Ascending aorta (tissue), 2 donors: ENCODE measurements around the gene AP5Z1. TPM values are rescaled to one million over a fixed set of nuclear protein-coding genes. Genes with fewer than 3 reads are reported as not detected.

Experiments
- DNase-seq, 2 donors: peaks; one replicate each; pipeline ENCODE4 v3.0.0-alpha.2; 2019; ENCODE audit warnings: low spot score in 2 of 2
- H3K27ac ChIP-seq, 2 donors: fragments of 200-600 bp; sonication (generic); one replicate each; pipeline ENCODE4 v1.5.1; 2016 to 2017; ENCODE audit warnings: mild to moderate bottlenecking in 1 of 2
- H3K27me3 ChIP-seq: fragments of 200-600 bp; sonication (generic); one replicate; pipeline ENCODE4 v1.5.1; 2017
- H3K36me3 ChIP-seq, 2 donors: fragments of 200-600 bp; sonication (generic); one replicate each; pipeline ENCODE4 v1.5.1; 2016
- H3K4me1 ChIP-seq, 2 donors: fragments of 200-600 bp; sonication (generic); one replicate each; pipeline ENCODE4 v1.5.1; 2016 to 2017; ENCODE audit warnings: mild to moderate bottlenecking in 1 of 2
- H3K4me3 ChIP-seq, 2 donors: fragments of 200-600 bp; sonication (generic); one replicate each; pipeline ENCODE4 v1.5.1; 2016 to 2017; ENCODE audit warnings: mild to moderate bottlenecking in 1 of 2
- H3K9me3 ChIP-seq, 2 donors: fragments of 200-600 bp; sonication (generic); one replicate each; pipeline ENCODE4 v1.5.1; 2016
- CTCF ChIP-seq, 3 experiments: fragments of 200-600 bp in 2 of 3; fragments of 450-650 bp in 1 of 3; sonication (generic) in 2 of 3; IDR thresholded peaks; one replicate each; pipeline ENCODE4 v1.5.1; 2016 to 2019; ENCODE audit warnings: antibody characterized with exemption in 3 of 3, mild to moderate bottlenecking in 1 of 3, moderate library complexity in 1 of 3
- intact Hi-C: fragments of 100-400 bp; cut with DNase I; formaldehyde crosslinking; loops from one replicate; pipeline ENCODE4 v1.15.1; 2023
- total RNA-seq: library from RNA; depleted of rRNA; stranded (reverse); fragments of >200 nt; gene quantifications from one replicate; pipeline ENCODE4 v1.1.0, GENCODE V29; 2016

Gene AP5Z1
- total RNA-seq, 1 donor from 2014 or later = 115 TPM

GRCh38 chr7:4749798-4750197, 25.6 kb upstream of the AP5Z1 start:
- no peaks in the 10 kb centered on the region for H3K9me3 ChIP-seq
- H3K27me3 ChIP-seq = no peaks in the 10 kb centered on the region
- peaks cover 3 to 33% of the 10 kb centered on the region in 2 donors for H3K4me1 ChIP-seq
- no peak for TF ChIP-seq CTCF (IDR thresholded peaks at IDR 0.05)
- H3K4me3 ChIP-seq = no peak overlapping the region
- no peak for DNase-seq
- peaks cover 6 to 20% of the 10 kb centered on the region in 2 donors for H3K36me3 ChIP-seq
- intact Hi-C loops = loop anchor here (10.0 kb wide), 1 partner anchor 1885 kb away; no protein-coding TSS in a partner anchor
- peak overlapping the region; percentile 81 to 94 for H3K27ac ChIP-seq

GRCh38 chr7:4751398-4751947, 23.9 kb upstream of the AP5Z1 start:
- H3K27ac ChIP-seq = peak overlapping the region; percentile 66 to 68
- no peaks in the 10 kb centered on the region for H3K9me3 ChIP-seq
- peaks cover 23 to 36% of the 10 kb centered on the region in 2 donors for H3K36me3 ChIP-seq
- intact Hi-C loops = no loop called here
- TF ChIP-seq CTCF (IDR thresholded peaks at IDR 0.05) = no peak
- peak overlapping the region in 1 of 2 donors; percentile 19 for H3K4me3 ChIP-seq
- peaks cover 2 to 25% of the 10 kb centered on the region in 2 donors for H3K4me1 ChIP-seq
- DNase-seq = no peak
- no peaks in the 10 kb centered on the region for H3K27me3 ChIP-seq

GRCh38 chr7:4753598-4754432, 21.6 kb upstream of the AP5Z1 start:
- H3K4me3 ChIP-seq = no peak overlapping the region
- H3K9me3 ChIP-seq = no peaks in the 10 kb centered on the region
- TF ChIP-seq CTCF (IDR thresholded peaks at IDR 0.05) = peak; percentile 73 to 90 (median 81)
- H3K27ac ChIP-seq = peak overlapping the region in 1 of 2 donors; percentile 4
- DNase-seq = peak in 1 of 2 donors; percentile 86
- H3K27me3 ChIP-seq = no peaks in the 10 kb centered on the region
- intact Hi-C loops = no loop called here
- peaks cover 0 to 13% of the 10 kb centered on the region in 2 donors for H3K4me1 ChIP-seq
- H3K36me3 ChIP-seq = peaks cover 45 to 48% of the 10 kb centered on the region in 2 donors

DNA sequence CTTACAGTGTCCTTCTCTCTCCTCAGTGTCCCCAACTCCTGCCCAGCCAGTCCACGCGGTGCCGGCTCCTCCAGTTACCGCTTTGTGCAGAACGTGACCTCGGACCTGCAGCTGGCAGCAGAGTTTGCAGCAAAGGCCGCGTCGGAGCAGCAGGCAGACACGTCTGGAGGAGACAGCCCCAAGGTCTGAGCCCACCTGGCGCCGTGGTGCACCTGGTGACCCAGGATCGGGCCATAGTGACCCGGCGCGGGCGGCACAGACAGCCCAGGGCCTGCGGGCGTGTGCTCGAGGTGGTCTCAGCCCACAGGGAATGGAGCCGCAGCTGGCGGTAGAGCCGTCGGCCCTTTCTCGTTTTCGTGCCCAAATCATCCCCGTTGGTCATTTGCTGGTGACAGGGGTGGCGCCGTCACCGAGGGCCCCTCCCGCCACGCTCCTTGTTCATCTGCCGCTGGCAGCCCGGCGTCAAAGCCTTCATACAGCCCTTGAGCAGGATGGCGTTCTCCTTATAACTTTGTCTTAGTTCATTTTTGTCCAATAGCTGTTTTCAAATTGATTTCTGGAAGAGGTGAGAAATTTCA, 20.9 kb upstream of the AP5Z1 start:
- Histone ChIP-seq H3K36me3 (peaks cover 52 to 54% of the 10 kb centered on the region in 2 donors), H3K9me3 (no peaks in the 10 kb centered on the region), H3K27me3 (no peaks in the 10 kb centered on the region), H3K4me1 (peaks cover 0 to 12% of the 10 kb centered on the region in 2 donors), H3K4me3 (no peak overlapping the region), H3K27ac (no peak overlapping the region)
- DNase-seq = no peak
- intact Hi-C loops = no loop called here
- TF ChIP-seq CTCF (IDR thresholded peaks at IDR 0.05) = no peak

DNA sequence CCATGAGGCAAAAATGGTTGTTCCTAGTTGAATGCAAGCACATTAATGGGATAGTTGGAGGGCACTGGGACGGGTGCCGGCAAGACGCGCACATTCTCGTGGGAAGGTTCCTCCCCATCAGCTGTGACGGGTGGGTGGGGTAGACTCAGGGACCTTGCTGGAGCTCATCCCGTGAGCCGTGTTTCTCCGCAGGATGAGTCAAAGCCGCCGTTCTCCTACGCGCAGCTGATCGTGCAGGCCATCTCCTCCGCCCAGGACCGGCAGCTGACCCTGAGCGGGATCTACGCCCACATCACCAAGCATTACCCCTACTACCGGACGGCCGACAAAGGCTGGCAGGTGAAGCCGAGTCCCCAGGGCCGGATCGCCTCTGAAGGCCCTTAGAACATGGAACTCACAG, 20.4 kb upstream of the AP5Z1 start:
- no peak for DNase-seq
- H3K27ac ChIP-seq = no peak overlapping the region
- H3K9me3 ChIP-seq = no peaks in the 10 kb centered on the region
- peaks cover 57 to 59% of the 10 kb centered on the region in 2 donors for H3K36me3 ChIP-seq
- H3K27me3 ChIP-seq = no peaks in the 10 kb centered on the region
- H3K4me1 ChIP-seq = peaks cover 0 to 12% of the 10 kb centered on the region in 2 donors
- no peak for TF ChIP-seq CTCF (IDR thresholded peaks at IDR 0.05)
- no peak overlapping the region for H3K4me3 ChIP-seq
- intact Hi-C loops = no loop called here
